GM23338 (cell line): ENCODE measurements around the gene DLGAP3. TPM values are rescaled to one million over a fixed set of nuclear protein-coding genes. Genes with fewer than 3 reads are reported as not detected.

Source experiments
- ATAC-seq: fragments of 200-7000 bp; cut with Tn5 transposase; 3 replicates; pipeline ENCODE4 v1.9.1; 2020
- DNase-seq: peaks from one replicate; pipeline ENCODE4 v3.0.0-alpha.2; 2015; ENCODE audit warnings: low spot score
- H2AFZ ChIP-seq: fragments of 200-600 bp; sonication (generic); 2 replicates; pipeline ENCODE4 v1.8.0; 2016; ENCODE audit warnings: antibody characterized with exemption, mild to moderate bottlenecking, moderate library complexity
- H3F3A ChIP-seq: fragments of 200-600 bp; sonication (generic); replicated peaks from 2 replicates; pipeline ENCODE4 v1.8.0; 2017; ENCODE audit warnings: antibody characterized with exemption, mixed run types, low read depth
- H3K27ac ChIP-seq: fragments of 200-600 bp; sonication (generic); 2 replicates; pipeline ENCODE4 v1.6.1; 2016; ENCODE audit warnings: low read depth
- H3K27me3 ChIP-seq: fragments of 200-600 bp; sonication (generic); 2 replicates; pipeline ENCODE4 v1.8.0; 2016; ENCODE audit warnings: mild to moderate bottlenecking, mixed run types, moderate library complexity; ENCODE audit not compliant: insufficient read depth
- H3K36me3 ChIP-seq: fragments of 200-600 bp; sonication (generic); 2 replicates; pipeline ENCODE4 v1.8.0; 2016; ENCODE audit warnings: mild to moderate bottlenecking; ENCODE audit not compliant: insufficient read depth
- H3K4me1 ChIP-seq: fragments of 200-600 bp; sonication (generic); 2 replicates; pipeline ENCODE4 v1.8.0; 2016; ENCODE audit warnings: mild to moderate bottlenecking, moderate library complexity; ENCODE audit not compliant: insufficient read depth
- H3K4me2 ChIP-seq: fragments of 200-600 bp; sonication (generic); 2 replicates; pipeline ENCODE4 v1.7.1; 2017; ENCODE audit warnings: mixed run types
- H3K4me3 ChIP-seq: fragments of 200-600 bp; sonication (generic); 2 replicates; pipeline ENCODE4 v1.6.1; 2016; ENCODE audit warnings: mixed run types
- H3K79me2 ChIP-seq: fragments of 200-600 bp; sonication (generic); replicated peaks from 2 replicates; pipeline ENCODE4 v1.8.0; 2017; ENCODE audit warnings: mild to moderate bottlenecking; ENCODE audit not compliant: insufficient read depth
- H3K9me2 ChIP-seq: fragments of 200-600 bp; sonication (generic); 2 replicates; pipeline ENCODE4 v1.8.0; 2017; ENCODE audit not compliant: insufficient read depth
- H4K20me1 ChIP-seq: fragments of 200-600 bp; sonication (generic); replicated peaks from 2 replicates; pipeline ENCODE4 v1.8.0; 2017; ENCODE audit warnings: mild to moderate bottlenecking; ENCODE audit not compliant: insufficient read depth
- H3K27ac Mint-ChIP-seq: 2 replicates; pipeline ENCODE4 v1.8.0; 2020; ENCODE audit warnings: inconsistent platforms, mild to moderate bottlenecking, moderate library complexity, mixed read lengths
- H3K27me3 Mint-ChIP-seq: 3 replicates; pipeline ENCODE4 v1.8.0; 2022; ENCODE audit warnings: low read depth, mild to moderate bottlenecking, moderate library complexity, mixed read lengths, inconsistent platforms; ENCODE audit not compliant: insufficient read depth, poor library complexity
- H3K36me3 Mint-ChIP-seq: 3 replicates; pipeline ENCODE4 v1.8.0; 2021; ENCODE audit warnings: low read depth, mild to moderate bottlenecking, inconsistent platforms, moderate library complexity, mixed read lengths
- H3K4me1 Mint-ChIP-seq: 3 replicates; pipeline ENCODE4 v1.8.0; 2020; ENCODE audit warnings: mild to moderate bottlenecking, inconsistent platforms, mixed read lengths
- H3K4me3 Mint-ChIP-seq: 3 replicates; pipeline ENCODE4 v1.8.0; 2021; ENCODE audit warnings: moderate library complexity, mild to moderate bottlenecking, inconsistent platforms, mixed read lengths
- H3K9me3 Mint-ChIP-seq: 3 replicates; pipeline ENCODE4 v1.8.0; 2020; ENCODE audit warnings: moderate library complexity, mild to moderate bottlenecking, inconsistent platforms, mixed read lengths
- CREB1 ChIP-seq: fragments of 250-450 bp; sonication (Bioruptor Pico); IDR thresholded peaks from 2 replicates; pipeline ENCODE4 v1.5.0; 2020; ENCODE audit warnings: low read depth, mild to moderate bottlenecking, moderate library complexity
- EZH2 ChIP-seq: fragments of 200-600 bp; sonication (generic); IDR thresholded peaks from one replicate; pipeline ENCODE4 v1.8.0; 2017; ENCODE audit warnings: antibody characterized with exemption, mild to moderate bottlenecking, low read depth; ENCODE audit not compliant: unreplicated experiment
- EZH2phosphoT487 ChIP-seq: fragments of 200-600 bp; sonication (generic); IDR thresholded peaks from one replicate; pipeline ENCODE4 v1.8.1; 2018; ENCODE audit warnings: antibody characterized with exemption; ENCODE audit not compliant: unreplicated experiment
- JUNB ChIP-seq: IDR thresholded peaks from one replicate; pipeline ENCODE4 v1.6.1; 2016; ENCODE audit warnings: antibody characterized with exemption; ENCODE audit not compliant: unreplicated experiment
- NANOG ChIP-seq: IDR thresholded peaks from 2 replicates; pipeline ENCODE4 v1.6.1; 2016; ENCODE audit warnings: antibody characterized with exemption, borderline replicate concordance
- POLR2AphosphoS5 ChIP-seq: IDR thresholded peaks from 2 replicates; pipeline ENCODE4 v1.6.1; 2016; ENCODE audit warnings: antibody characterized with exemption, low read depth
- STAT1 ChIP-seq: IDR thresholded peaks from one replicate; pipeline ENCODE4 v1.6.1; 2016; ENCODE audit warnings: antibody characterized with exemption; ENCODE audit not compliant: unreplicated experiment
- ZNF114 ChIP-seq: fragments of 250-450 bp; sonication (Bioruptor Pico); IDR thresholded peaks from 2 replicates; pipeline ENCODE4 v1.5.0; 2020; ENCODE audit warnings: mild to moderate bottlenecking, moderate library complexity
- ZNF331 ChIP-seq: fragments of 250-450 bp; sonication (Bioruptor Pico); IDR thresholded peaks from 2 replicates; pipeline ENCODE4 v1.5.0; 2020; ENCODE audit warnings: low read depth, mild to moderate bottlenecking, moderate library complexity
- polyA plus RNA-seq: library from polyadenylated mRNA; unstranded; fragments of >200 nt; fragmentation: Nextera tagmentation; extraction: Ambion mirVana; gene quantifications from 2 replicates; pipeline ENCODE4 v1.2.1, GENCODE V29; 2016
- total RNA-seq: library from RNA; depleted of rRNA; stranded (reverse); fragments of >200 nt; shearing (Covaris generic); gene quantifications from 2 replicates; pipeline ENCODE4 v1.2.3, GENCODE V29; 2014
- TF ChIP-seq, protein P1 (sequence below), 2 experiments: fragments of 200-600 bp in 1 of 2; sonication (generic) in 1 of 2; conservative IDR thresholded peaks; 2 replicates each; pipeline versions ENCODE4 v1.5.1 to v1.6.1; 2016 to 2017; ENCODE audit warnings: antibody characterized with exemption in 2 of 2, low read depth in 2 of 2, mild to moderate bottlenecking in 2 of 2, moderate library complexity in 1 of 2
- TF ChIP-seq, protein P2 (sequence below): IDR thresholded peaks from one replicate; pipeline ENCODE4 v1.6.1; 2018; ENCODE audit warnings: antibody characterized with exemption; ENCODE audit not compliant: unreplicated experiment
- TF ChIP-seq, protein P3 (sequence below): fragments of 250-450 bp; sonication (Bioruptor Pico); IDR thresholded peaks from 2 replicates; pipeline ENCODE4 v1.5.0; 2020; ENCODE audit warnings: mild to moderate bottlenecking, moderate library complexity
- TF ChIP-seq, protein P4 (sequence below): IDR thresholded peaks from 2 replicates; pipeline ENCODE4 v1.6.1; 2016; ENCODE audit warnings: antibody characterized with exemption

Gene DLGAP3
- total and polyA plus RNA-seq, 2 experiments from 2014 or later, result 7.1 to 13.7 TPM

DNA sequence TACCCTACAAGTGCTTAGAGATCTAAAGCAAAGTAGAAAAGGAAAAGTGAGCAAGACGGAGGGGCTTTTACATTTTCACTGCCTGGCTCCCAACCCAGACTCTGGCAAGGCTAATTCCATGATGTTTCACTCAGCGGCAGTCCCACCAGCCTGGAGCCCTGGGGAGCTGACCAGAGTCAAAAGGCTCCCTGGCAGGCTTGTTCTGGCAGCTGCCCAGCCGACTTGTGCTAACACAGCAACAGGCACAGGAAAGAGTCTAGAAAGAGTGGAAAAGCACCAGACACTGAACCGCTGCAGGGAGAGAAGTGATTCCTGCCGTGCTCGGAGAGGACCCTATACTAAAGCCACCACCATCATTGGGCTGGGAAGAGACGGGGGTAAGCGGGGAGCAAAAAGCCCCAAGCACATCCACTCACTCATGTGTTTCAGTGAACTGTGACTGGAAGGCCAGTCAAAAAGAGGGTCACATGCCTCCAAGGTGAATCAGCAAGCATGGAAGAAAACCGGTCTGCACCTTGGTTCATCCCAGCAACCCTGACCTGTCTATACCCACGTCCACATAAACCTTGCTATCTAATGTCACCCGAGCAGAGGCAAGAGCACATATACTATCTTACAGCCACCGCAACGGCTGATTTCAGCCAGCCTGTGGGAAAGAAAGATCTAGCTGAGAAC is 77.9 kb downstream of the DLGAP3 start:
- peaks cover 6% of the 10 kb centered on the region for H4K20me1 ChIP-seq

More for the DNA sequence above, 77.9 kb downstream of the DLGAP3 start:
- Histone ChIP-seq H3K4me2 (no peak overlapping the region), H3K4me1 (peaks cover 9% of the 10 kb centered on the region), H3K4me3 (no peak overlapping the region), H3K36me3 (0 out of 2 replicates have a peak, but pooled peaks cover 4% of the 10 kb centered on the region), H3K27me3 (no peaks in the 10 kb centered on the region), H3K27ac (no peak overlapping the region), H2AFZ (no peak overlapping the region), H3K79me2 (peaks cover 3% of the 10 kb centered on the region; the same call in 1 of the 2 replicates), H3K9me2 (no peaks in the 10 kb centered on the region), H3F3A (no peaks in the 10 kb centered on the region)
- Mint-ChIP-seq H3K4me1 (peaks cover 29% of the 10 kb centered on the region), H3K27ac (peak overlapping the region; percentile 74; the same call in 1 of the 2 replicates), H3K4me3 (no peak overlapping the region), H3K9me3 (no peaks in the 10 kb centered on the region), H3K27me3 (peaks cover 1% of the 10 kb centered on the region), H3K36me3 (peaks cover 24% of the 10 kb centered on the region)
- ATAC-seq (no peak), DNase-seq (no peak)
- TF ChIP-seq NANOG, result no peak
- no peak for TF ChIP-seq EZH2phosphoT487
- TF ChIP-seq, protein P1, sequence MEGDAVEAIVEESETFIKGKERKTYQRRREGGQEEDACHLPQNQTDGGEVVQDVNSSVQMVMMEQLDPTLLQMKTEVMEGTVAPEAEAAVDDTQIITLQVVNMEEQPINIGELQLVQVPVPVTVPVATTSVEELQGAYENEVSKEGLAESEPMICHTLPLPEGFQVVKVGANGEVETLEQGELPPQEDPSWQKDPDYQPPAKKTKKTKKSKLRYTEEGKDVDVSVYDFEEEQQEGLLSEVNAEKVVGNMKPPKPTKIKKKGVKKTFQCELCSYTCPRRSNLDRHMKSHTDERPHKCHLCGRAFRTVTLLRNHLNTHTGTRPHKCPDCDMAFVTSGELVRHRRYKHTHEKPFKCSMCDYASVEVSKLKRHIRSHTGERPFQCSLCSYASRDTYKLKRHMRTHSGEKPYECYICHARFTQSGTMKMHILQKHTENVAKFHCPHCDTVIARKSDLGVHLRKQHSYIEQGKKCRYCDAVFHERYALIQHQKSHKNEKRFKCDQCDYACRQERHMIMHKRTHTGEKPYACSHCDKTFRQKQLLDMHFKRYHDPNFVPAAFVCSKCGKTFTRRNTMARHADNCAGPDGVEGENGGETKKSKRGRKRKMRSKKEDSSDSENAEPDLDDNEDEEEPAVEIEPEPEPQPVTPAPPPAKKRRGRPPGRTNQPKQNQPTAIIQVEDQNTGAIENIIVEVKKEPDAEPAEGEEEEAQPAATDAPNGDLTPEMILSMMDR (conservative IDR thresholded peaks at IDR 0.05; ENCODE audit: low read depth in 2 of 2), result no peak
- TF ChIP-seq STAT1, result no peak
- TF ChIP-seq ZNF331 (CRISPR knock-in tag), result no peak
- no peak for TF ChIP-seq JUNB
- TF ChIP-seq EZH2, result no peak
- TF ChIP-seq, protein P2, sequence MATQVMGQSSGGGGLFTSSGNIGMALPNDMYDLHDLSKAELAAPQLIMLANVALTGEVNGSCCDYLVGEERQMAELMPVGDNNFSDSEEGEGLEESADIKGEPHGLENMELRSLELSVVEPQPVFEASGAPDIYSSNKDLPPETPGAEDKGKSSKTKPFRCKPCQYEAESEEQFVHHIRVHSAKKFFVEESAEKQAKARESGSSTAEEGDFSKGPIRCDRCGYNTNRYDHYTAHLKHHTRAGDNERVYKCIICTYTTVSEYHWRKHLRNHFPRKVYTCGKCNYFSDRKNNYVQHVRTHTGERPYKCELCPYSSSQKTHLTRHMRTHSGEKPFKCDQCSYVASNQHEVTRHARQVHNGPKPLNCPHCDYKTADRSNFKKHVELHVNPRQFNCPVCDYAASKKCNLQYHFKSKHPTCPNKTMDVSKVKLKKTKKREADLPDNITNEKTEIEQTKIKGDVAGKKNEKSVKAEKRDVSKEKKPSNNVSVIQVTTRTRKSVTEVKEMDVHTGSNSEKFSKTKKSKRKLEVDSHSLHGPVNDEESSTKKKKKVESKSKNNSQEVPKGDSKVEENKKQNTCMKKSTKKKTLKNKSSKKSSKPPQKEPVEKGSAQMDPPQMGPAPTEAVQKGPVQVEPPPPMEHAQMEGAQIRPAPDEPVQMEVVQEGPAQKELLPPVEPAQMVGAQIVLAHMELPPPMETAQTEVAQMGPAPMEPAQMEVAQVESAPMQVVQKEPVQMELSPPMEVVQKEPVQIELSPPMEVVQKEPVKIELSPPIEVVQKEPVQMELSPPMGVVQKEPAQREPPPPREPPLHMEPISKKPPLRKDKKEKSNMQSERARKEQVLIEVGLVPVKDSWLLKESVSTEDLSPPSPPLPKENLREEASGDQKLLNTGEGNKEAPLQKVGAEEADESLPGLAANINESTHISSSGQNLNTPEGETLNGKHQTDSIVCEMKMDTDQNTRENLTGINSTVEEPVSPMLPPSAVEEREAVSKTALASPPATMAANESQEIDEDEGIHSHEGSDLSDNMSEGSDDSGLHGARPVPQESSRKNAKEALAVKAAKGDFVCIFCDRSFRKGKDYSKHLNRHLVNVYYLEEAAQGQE, result no peak
- TF ChIP-seq, protein P3, sequence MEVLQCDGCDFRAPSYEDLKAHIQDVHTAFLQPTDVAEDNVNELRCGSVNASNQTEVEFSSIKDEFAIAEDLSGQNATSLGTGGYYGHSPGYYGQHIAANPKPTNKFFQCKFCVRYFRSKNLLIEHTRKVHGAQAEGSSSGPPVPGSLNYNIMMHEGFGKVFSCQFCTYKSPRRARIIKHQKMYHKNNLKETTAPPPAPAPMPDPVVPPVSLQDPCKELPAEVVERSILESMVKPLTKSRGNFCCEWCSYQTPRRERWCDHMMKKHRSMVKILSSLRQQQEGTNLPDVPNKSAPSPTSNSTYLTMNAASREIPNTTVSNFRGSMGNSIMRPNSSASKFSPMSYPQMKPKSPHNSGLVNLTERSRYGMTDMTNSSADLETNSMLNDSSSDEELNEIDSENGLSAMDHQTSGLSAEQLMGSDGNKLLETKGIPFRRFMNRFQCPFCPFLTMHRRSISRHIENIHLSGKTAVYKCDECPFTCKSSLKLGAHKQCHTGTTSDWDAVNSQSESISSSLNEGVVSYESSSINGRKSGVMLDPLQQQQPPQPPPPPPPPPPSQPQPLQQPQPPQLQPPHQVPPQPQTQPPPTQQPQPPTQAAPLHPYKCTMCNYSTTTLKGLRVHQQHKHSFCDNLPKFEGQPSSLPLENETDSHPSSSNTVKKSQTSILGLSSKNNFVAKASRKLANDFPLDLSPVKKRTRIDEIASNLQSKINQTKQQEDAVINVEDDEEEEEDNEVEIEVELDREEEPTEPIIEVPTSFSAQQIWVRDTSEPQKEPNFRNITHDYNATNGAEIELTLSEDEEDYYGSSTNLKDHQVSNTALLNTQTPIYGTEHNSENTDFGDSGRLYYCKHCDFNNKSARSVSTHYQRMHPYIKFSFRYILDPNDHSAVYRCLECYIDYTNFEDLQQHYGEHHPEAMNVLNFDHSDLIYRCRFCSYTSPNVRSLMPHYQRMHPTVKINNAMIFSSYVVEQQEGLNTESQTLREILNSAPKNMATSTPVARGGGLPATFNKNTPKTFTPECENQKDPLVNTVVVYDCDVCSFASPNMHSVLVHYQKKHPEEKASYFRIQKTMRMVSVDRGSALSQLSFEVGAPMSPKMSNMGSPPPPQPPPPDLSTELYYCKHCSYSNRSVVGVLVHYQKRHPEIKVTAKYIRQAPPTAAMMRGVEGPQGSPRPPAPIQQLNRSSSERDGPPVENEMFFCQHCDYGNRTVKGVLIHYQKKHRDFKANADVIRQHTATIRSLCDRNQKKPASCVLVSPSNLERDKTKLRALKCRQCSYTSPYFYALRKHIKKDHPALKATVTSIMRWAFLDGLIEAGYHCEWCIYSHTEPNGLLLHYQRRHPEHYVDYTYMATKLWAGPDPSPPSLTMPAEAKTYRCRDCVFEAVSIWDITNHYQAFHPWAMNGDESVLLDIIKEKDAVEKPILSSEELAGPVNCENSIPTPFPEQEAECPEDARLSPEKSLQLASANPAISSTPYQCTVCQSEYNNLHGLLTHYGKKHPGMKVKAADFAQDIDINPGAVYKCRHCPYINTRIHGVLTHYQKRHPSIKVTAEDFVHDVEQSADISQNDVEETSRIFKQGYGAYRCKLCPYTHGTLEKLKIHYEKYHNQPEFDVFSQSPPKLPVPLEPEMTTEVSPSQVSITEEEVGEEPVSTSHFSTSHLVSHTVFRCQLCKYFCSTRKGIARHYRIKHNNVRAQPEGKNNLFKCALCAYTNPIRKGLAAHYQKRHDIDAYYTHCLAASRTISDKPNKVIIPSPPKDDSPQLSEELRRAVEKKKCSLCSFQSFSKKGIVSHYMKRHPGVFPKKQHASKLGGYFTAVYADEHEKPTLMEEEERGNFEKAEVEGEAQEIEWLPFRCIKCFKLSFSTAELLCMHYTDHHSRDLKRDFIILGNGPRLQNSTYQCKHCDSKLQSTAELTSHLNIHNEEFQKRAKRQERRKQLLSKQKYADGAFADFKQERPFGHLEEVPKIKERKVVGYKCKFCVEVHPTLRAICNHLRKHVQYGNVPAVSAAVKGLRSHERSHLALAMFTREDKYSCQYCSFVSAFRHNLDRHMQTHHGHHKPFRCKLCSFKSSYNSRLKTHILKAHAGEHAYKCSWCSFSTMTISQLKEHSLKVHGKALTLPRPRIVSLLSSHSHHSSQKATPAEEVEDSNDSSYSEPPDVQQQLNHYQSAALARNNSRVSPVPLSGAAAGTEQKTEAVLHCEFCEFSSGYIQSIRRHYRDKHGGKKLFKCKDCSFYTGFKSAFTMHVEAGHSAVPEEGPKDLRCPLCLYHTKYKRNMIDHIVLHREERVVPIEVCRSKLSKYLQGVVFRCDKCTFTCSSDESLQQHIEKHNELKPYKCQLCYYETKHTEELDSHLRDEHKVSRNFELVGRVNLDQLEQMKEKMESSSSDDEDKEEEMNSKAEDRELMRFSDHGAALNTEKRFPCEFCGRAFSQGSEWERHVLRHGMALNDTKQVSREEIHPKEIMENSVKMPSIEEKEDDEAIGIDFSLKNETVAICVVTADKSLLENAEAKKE, result no peak
- TF ChIP-seq POLR2AphosphoS5, result no peak
- TF ChIP-seq, protein P4, sequence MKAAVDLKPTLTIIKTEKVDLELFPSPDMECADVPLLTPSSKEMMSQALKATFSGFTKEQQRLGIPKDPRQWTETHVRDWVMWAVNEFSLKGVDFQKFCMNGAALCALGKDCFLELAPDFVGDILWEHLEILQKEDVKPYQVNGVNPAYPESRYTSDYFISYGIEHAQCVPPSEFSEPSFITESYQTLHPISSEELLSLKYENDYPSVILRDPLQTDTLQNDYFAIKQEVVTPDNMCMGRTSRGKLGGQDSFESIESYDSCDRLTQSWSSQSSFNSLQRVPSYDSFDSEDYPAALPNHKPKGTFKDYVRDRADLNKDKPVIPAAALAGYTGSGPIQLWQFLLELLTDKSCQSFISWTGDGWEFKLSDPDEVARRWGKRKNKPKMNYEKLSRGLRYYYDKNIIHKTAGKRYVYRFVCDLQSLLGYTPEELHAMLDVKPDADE, result no peak
- no peak for TF ChIP-seq ZNF114 (CRISPR knock-in tag)
- TF ChIP-seq CREB1 (CRISPR knock-in tag), result no peak
